WTC11 (cell line): ENCODE measurements around the gene NLGN1.

Experiments used
- CREM ChIP-seq: sonication (generic); formaldehyde crosslinking; IDR thresholded peaks from 2 replicates; pipeline ENCODE4 v1.8.1; 2022; ENCODE audit warnings: mild to moderate bottlenecking, missing genetic modification reagents, moderate library complexity
- ESRRA ChIP-seq: sonication (generic); formaldehyde crosslinking; IDR thresholded peaks from 2 replicates; pipeline ENCODE4 v1.8.1; 2022; ENCODE audit warnings: mild to moderate bottlenecking, missing genetic modification reagents, borderline replicate concordance
- KAT7 ChIP-seq: sonication (generic); formaldehyde crosslinking; IDR thresholded peaks from 2 replicates; pipeline ENCODE4 v1.8.1; 2023; ENCODE audit warnings: missing genetic modification reagents, mild to moderate bottlenecking, borderline replicate concordance
- MAX ChIP-seq: sonication (generic); formaldehyde crosslinking; IDR thresholded peaks from 2 replicates; pipeline ENCODE4 v1.8.0; 2022; ENCODE audit warnings: mild to moderate bottlenecking, missing genetic modification reagents
- USF2 ChIP-seq: sonication (generic); formaldehyde crosslinking; IDR thresholded peaks from 2 replicates; pipeline ENCODE4 v1.8.1; 2023; ENCODE audit warnings: mild to moderate bottlenecking, missing genetic modification reagents, moderate library complexity
- ZNF281 ChIP-seq: sonication (generic); formaldehyde crosslinking; IDR thresholded peaks from 2 replicates; pipeline ENCODE4 v1.8.0; 2023; ENCODE audit warnings: mild to moderate bottlenecking, missing genetic modification reagents
- TF ChIP-seq, protein P1 (sequence below): fragments of 200-600 bp; IDR thresholded peaks from 2 replicates; pipeline ENCODE4 v1.8.0; 2022; ENCODE audit warnings: antibody characterized with exemption
- TF ChIP-seq, protein P2 (sequence below): sonication (generic); formaldehyde crosslinking; IDR thresholded peaks from 2 replicates; pipeline ENCODE4 v1.8.1; 2023; ENCODE audit warnings: mild to moderate bottlenecking, missing genetic modification reagents, moderate library complexity
- TF ChIP-seq, protein P3 (sequence below): sonication (generic); formaldehyde crosslinking; conservative IDR thresholded peaks from 2 replicates; pipeline ENCODE4 v1.8.1; 2023; ENCODE audit warnings: mild to moderate bottlenecking, low read depth, missing genetic modification reagents, moderate library complexity

DNA sequence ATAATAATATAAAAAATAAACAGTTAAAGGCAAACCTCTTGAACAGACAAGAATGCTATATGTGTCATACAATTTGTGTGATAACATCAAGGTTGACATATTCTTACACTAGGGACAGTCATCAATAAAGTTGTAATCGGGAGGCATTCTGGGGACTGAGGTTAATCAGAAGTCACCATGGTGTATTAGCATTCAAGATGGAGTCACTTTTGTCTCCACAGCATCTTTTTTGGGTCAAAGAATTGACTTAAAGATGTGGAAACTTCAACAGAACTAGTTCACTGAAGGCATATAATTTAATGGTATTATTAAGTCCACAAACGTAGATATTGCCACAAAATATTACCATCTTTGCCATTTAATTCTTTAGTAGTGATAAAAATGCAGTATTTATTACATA lies 836.0 kb downstream of the NLGN1 start:
- TF ChIP-seq, protein P1, sequence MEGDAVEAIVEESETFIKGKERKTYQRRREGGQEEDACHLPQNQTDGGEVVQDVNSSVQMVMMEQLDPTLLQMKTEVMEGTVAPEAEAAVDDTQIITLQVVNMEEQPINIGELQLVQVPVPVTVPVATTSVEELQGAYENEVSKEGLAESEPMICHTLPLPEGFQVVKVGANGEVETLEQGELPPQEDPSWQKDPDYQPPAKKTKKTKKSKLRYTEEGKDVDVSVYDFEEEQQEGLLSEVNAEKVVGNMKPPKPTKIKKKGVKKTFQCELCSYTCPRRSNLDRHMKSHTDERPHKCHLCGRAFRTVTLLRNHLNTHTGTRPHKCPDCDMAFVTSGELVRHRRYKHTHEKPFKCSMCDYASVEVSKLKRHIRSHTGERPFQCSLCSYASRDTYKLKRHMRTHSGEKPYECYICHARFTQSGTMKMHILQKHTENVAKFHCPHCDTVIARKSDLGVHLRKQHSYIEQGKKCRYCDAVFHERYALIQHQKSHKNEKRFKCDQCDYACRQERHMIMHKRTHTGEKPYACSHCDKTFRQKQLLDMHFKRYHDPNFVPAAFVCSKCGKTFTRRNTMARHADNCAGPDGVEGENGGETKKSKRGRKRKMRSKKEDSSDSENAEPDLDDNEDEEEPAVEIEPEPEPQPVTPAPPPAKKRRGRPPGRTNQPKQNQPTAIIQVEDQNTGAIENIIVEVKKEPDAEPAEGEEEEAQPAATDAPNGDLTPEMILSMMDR, result no peak
- TF ChIP-seq MAX (CRISPR knock-in tag) (no peak), USF2 (CRISPR knock-in tag) (no peak), ESRRA (CRISPR knock-in tag) (no peak), KAT7 (CRISPR knock-in tag) (no peak), ZNF281 (no peak), CREM (no peak)
- TF ChIP-seq, protein P2, sequence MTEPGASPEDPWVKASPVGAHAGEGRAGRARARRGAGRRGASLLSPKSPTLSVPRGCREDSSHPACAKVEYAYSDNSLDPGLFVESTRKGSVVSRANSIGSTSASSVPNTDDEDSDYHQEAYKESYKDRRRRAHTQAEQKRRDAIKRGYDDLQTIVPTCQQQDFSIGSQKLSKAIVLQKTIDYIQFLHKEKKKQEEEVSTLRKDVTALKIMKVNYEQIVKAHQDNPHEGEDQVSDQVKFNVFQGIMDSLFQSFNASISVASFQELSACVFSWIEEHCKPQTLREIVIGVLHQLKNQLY (CRISPR knock-in tag), result no peak
- TF ChIP-seq, protein P3, sequence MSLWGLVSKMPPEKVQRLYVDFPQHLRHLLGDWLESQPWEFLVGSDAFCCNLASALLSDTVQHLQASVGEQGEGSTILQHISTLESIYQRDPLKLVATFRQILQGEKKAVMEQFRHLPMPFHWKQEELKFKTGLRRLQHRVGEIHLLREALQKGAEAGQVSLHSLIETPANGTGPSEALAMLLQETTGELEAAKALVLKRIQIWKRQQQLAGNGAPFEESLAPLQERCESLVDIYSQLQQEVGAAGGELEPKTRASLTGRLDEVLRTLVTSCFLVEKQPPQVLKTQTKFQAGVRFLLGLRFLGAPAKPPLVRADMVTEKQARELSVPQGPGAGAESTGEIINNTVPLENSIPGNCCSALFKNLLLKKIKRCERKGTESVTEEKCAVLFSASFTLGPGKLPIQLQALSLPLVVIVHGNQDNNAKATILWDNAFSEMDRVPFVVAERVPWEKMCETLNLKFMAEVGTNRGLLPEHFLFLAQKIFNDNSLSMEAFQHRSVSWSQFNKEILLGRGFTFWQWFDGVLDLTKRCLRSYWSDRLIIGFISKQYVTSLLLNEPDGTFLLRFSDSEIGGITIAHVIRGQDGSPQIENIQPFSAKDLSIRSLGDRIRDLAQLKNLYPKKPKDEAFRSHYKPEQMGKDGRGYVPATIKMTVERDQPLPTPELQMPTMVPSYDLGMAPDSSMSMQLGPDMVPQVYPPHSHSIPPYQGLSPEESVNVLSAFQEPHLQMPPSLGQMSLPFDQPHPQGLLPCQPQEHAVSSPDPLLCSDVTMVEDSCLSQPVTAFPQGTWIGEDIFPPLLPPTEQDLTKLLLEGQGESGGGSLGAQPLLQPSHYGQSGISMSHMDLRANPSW (CRISPR knock-in tag), result no peak
